ENCODE data around the gene ZSWIM7.

Gene ZSWIM7

GRCh38 chr17:15944759-15945526, 54.6 kb downstream of the ZSWIM7 start, which contains the start of gene ADORA2B:
Gene ADORA2B, plus strand, starts transcription at chr17:15945130. Its CDS starts 119 bp downstream, at chr17:15945249.
- Histone ChIP-seq H3K4me3 (ENCODE audit: low read depth in 1 of 2, low read length in 2 of 2) (no peak within 1 kb of the TSS), H3K9ac (ENCODE audit: low read depth, low read length) (no peak within 1 kb of the TSS), H3K4me1 (ENCODE audit: insufficient read depth, low read length) (no peaks in the 10 kb centered on the region), H3K79me2 (ENCODE audit: insufficient read depth, low read length) (no peaks in the 10 kb centered on the region), H3K27ac (ENCODE audit: low read length) (no peak within 1 kb of the TSS), H4K20me1 (ENCODE audit: insufficient read depth, low read length) (no peaks in the 10 kb centered on the region), H3K9me3 (ENCODE audit: insufficient read depth, low read length, severe bottlenecking) (no peaks in the 10 kb centered on the region), H2AFZ (ENCODE audit: low read depth, low read length) (no peak within 1 kb of the TSS), H3K27me3 (ENCODE audit: insufficient read depth, low read length, poor library complexity) (no peaks in the 10 kb centered on the region), H3K4me2 (ENCODE audit: insufficient read depth, low read length) (no peak within 1 kb of the TSS), H3K36me3 (ENCODE audit: insufficient read depth, low read length) (no peaks in the 10 kb centered on the region)
- no peak for DNase-seq
- TF ChIP-seq CTCF (IDR thresholded peaks at IDR 0.05; ENCODE audit: borderline replicate concordance, extremely low read depth, low read length, poor library complexity, severe bottlenecking), result no peak
- no peak for TF ChIP-seq EZH2 (IDR thresholded peaks at IDR 0.05; ENCODE audit: borderline replicate concordance, low read depth, low read length, severe bottlenecking)
- no peak for ATAC-seq (ENCODE audit: insufficient read depth, low read depth)

GRCh38 chr17:15943971-15944758, 55.3 kb downstream of the ZSWIM7 start:
- H3K36me3 ChIP-seq (ENCODE audit: insufficient read depth, low read length), result no peaks in the 10 kb centered on the region
- TF ChIP-seq CTCF (IDR thresholded peaks at IDR 0.05; ENCODE audit: borderline replicate concordance, extremely low read depth, low read length, poor library complexity, severe bottlenecking) (no peak), EZH2 (IDR thresholded peaks at IDR 0.05; ENCODE audit: borderline replicate concordance, low read depth, low read length, severe bottlenecking) (no peak)
- no peak overlapping the region for H3K4me3 ChIP-seq (ENCODE audit: low read depth in 1 of 2, low read length in 2 of 2)
- ATAC-seq (ENCODE audit: insufficient read depth, low read depth) (no peak), DNase-seq (no peak)
- H4K20me1 ChIP-seq (ENCODE audit: insufficient read depth, low read length), result no peaks in the 10 kb centered on the region
- no peaks in the 10 kb centered on the region for H3K27me3 ChIP-seq (ENCODE audit: insufficient read depth, low read length, poor library complexity)
- no peak overlapping the region for H3K27ac ChIP-seq (ENCODE audit: low read length)
- H3K9me3 ChIP-seq (ENCODE audit: insufficient read depth, low read length, severe bottlenecking), result no peaks in the 10 kb centered on the region
- no peaks in the 10 kb centered on the region for H3K79me2 ChIP-seq (ENCODE audit: insufficient read depth, low read length)
- H3K4me1 ChIP-seq (ENCODE audit: insufficient read depth, low read length), result no peaks in the 10 kb centered on the region
- H3K9ac ChIP-seq (ENCODE audit: low read depth, low read length), result no peak overlapping the region
- no peak overlapping the region for H3K4me2 ChIP-seq (ENCODE audit: insufficient read depth, low read length)
- no peak overlapping the region for H2AFZ ChIP-seq (ENCODE audit: low read depth, low read length)

- Histone ChIP-seq H3K4me1 (ENCODE audit: insufficient read depth, low read length) (no peaks in the 10 kb centered on the region), H3K27ac (ENCODE audit: low read length) (no peak overlapping the region), H4K20me1 (ENCODE audit: insufficient read depth, low read length) (no peaks in the 10 kb centered on the region), H3K4me2 (ENCODE audit: insufficient read depth, low read length) (no peak overlapping the region), H3K9ac (ENCODE audit: low read depth, low read length) (no peak overlapping the region), H3K79me2 (ENCODE audit: insufficient read depth, low read length) (no peaks in the 10 kb centered on the region), H2AFZ (ENCODE audit: low read depth, low read length) (no peak overlapping the region), H3K4me3 (ENCODE audit: low read depth in 1 of 2, low read length in 2 of 2) (no peak overlapping the region), H3K36me3 (ENCODE audit: insufficient read depth, low read length) (no peaks in the 10 kb centered on the region), H3K27me3 (ENCODE audit: insufficient read depth, low read length, poor library complexity) (no peaks in the 10 kb centered on the region), H3K9me3 (ENCODE audit: insufficient read depth, low read length, severe bottlenecking) (no peaks in the 10 kb centered on the region)
- ATAC-seq (ENCODE audit: insufficient read depth, low read depth), result no peak
- no peak for DNase-seq
- TF ChIP-seq EZH2 (IDR thresholded peaks at IDR 0.05; ENCODE audit: borderline replicate concordance, low read depth, low read length, severe bottlenecking) (no peak), CTCF (IDR thresholded peaks at IDR 0.05; ENCODE audit: borderline replicate concordance, extremely low read depth, low read length, poor library complexity, severe bottlenecking) (no peak)
These were observed 57.2 kb downstream of the ZSWIM7 start for GRCh38 chr17:15942207-15942833.
